ENCODE data around the gene TSPOAP1. TPM values are rescaled to one million over a fixed set of nuclear protein-coding genes. Genes with fewer than 3 reads are reported as not detected.

Gene TSPOAP1
- total RNA-seq, 1 donor from 2014 or later: 13.6 TPM

DNA sequence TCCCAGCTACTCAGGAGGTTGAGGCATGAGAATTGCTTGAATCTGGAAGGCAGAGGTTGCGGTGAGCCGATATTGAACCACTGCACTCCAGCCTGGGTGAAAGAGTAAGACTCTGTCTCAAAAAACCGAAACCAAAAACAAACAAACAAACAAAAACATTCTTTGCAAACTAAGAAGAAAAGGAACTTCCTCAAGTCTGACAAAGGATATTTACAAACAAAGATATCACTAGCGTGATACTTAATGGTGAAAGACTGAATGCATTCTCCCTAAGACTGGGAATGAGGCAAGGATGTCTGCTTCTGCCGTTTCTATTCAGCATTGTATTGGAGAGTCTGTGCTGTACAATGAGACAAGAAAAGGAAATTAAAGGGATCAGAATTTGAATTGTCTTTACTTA is 37.3 kb downstream of the TSPOAP1 start:
- DNase-seq (peak; percentile 10), ATAC-seq (ENCODE audit: poor library complexity) (no peak)
- intact Hi-C loops (cut with DNase I): no loop called here

DNA sequence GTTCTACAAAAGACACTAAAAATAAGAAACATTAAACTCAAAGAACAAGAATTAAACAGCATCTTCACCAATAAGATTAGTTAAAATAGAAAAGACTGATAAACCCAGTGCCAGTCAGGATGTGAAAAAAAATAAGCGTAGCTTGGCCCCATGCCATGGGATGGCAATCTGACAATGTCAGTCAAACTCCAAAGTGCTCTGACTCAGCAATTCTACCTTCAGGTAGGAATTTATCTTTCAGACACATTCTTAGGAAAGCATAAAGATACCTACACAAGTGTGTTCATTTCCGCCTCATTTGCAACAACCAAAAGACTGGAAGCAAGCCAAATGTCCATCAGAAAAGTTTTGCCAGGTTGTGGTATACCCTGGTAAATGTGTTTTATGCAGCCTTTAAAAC is 38.7 kb downstream of the TSPOAP1 start:
- intact Hi-C loops (cut with DNase I): no loop called here
- ATAC-seq (ENCODE audit: poor library complexity) (no peak), DNase-seq (no peak)

DNA sequence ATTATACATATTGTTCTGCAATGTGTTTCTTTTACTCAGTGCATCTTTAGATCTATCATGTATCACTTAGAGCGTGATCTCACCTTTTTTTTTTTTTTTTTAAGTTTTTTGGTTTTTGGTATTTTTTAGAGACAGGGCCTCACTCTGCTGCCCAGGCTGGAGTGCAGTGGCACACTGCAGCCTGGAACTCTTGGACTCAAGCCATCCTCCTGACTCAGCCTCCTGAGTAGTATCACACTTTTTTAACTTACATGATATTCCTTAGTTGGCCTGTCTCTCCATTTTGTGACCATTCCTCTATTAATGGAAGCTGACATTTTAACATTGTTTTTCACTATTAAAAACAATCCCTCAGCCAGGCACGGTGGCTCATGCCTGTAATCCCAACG is 43.2 kb downstream of the TSPOAP1 start:
- ATAC-seq (ENCODE audit: poor library complexity) (no peak), DNase-seq (no peak)
- intact Hi-C loops (cut with DNase I): no loop called here

DNA sequence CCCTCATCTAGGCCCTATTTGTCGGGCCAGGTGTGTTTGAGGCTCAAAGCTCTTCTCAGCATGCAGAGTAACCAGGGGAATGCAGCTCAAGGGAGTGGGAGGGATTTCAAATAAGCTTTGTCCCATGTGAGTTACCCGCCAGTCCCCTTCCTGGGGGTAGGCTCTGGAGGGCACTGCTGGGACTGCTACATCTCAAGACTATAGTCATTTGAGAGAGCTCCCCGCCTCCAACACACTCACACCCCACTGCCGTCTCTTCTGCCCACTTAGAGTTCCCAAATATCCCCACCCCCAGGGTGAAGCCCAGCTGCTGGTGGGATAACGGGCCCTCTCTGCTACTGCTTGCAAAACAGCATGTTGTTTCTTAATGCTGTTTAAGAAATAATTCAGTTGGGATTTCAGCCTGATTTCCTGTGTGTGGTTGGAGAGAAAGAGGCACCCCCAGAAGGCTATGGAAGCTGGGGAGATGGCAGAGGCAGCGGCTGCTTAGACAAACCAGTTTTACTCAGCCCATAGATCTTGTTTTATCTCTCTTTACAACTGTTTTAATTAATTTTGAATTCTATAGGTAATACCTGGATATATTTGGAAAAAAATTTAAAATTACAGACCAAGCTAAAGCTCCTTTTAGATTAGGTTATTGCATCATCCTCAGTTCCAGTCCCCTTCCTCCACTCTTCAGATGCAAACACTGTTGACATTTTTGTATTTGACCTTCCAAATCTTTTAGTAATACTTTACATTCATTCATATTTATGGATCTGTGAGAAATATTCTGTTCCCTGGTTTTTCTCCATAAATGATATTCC is 43.8 kb downstream of the TSPOAP1 start:
- ATAC-seq (ENCODE audit: poor library complexity) (no peak), DNase-seq (no peak)
- intact Hi-C loops (cut with DNase I): no loop called here

DNA sequence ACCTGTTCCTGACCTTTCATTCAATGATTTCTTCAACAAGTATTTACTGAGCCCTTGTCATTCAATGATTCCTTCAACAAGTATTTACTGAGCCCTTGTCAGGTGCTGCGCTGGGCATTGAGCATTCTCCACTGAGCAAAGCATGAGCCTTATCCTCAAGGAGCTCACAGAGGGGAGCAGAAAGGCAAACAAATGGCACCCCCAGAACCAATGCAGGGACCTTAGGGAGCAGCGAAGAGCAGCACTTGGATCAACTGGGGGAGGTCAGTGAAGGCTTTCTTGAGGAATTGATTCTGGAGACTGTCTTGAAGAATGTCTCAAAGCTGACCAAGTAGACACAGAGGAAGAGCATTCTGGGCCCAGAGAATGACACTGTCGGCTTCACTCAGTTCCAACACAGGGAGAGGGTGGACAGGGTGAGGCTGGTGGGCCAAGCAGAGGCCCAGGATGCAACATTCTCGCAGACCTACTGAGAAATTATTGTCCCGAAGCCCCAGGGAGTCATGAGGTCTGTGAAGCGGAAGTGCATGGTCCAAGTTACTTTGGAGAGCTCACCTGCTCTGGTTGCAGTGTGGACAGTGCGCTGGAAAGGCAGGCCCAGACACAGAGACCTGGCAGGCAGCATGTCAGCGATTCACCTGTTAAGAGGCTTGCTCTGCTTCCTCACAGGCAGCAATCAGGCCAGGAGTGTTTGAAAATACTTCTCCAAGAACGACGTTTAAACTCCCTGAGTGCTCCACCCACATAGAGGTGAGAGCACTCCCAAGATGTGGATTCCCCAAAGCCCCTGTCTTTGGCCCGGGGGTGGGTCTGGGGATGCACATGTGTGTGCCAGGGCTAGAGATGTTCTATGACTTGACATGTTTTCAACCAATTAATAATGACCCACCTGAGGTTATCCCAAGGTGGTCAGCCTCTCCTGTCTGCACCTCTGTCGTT is 44.7 kb downstream of the TSPOAP1 start:
- intact Hi-C loops (cut with DNase I): no loop called here
- DNase-seq (peak; percentile 20), ATAC-seq (ENCODE audit: poor library complexity) (no peak)

DNA sequence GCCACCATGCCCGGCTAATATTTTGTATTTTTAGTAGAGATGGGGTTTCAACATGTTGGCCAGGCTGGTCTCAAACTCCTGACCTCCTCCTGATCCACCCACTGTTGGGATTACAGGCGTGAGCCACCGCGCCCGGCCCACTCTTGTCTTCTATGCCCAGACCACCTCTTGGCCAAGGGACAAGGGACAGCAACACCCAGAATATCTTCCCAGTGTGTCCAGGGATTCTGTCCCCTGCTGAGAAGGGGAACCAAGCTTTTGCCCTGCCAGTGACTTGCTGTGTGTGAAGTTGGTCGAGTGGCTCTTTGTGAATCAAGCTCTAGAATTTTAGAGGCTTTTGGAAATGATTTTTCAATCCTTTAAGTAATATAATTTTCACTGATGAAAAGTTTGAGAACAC is 46.2 kb downstream of the TSPOAP1 start:
- intact Hi-C loops (cut with DNase I): no loop called here
- DNase-seq: no peak
- ATAC-seq (ENCODE audit: poor library complexity): no peak

DNA sequence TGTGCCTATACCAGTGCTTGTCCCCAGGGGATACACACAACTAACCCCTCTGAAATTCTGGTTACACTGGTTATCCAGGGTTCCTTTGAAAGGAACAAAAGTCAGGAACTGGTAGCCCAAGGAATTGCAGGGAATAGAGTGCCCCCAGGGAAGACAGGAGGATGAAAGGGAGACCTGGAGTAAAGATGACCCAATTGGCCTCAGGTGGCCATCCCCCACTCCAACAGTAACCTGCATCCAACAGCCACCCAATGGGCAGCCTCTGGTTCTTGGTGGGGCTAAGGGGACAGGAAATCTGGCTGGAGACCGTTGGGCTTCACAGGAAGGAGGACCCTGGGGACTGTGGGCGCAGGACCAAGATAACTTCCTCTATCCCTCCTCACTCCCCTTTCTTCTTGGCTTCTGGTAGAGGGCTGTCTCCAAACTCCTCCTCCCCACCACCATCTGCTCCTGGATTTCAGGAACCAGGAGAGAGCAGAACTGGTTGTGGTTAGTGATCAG is 47.0 kb downstream of the TSPOAP1 start:
- ATAC-seq (ENCODE audit: poor library complexity): no peak
- intact Hi-C loops (cut with DNase I): no loop called here

DNA sequence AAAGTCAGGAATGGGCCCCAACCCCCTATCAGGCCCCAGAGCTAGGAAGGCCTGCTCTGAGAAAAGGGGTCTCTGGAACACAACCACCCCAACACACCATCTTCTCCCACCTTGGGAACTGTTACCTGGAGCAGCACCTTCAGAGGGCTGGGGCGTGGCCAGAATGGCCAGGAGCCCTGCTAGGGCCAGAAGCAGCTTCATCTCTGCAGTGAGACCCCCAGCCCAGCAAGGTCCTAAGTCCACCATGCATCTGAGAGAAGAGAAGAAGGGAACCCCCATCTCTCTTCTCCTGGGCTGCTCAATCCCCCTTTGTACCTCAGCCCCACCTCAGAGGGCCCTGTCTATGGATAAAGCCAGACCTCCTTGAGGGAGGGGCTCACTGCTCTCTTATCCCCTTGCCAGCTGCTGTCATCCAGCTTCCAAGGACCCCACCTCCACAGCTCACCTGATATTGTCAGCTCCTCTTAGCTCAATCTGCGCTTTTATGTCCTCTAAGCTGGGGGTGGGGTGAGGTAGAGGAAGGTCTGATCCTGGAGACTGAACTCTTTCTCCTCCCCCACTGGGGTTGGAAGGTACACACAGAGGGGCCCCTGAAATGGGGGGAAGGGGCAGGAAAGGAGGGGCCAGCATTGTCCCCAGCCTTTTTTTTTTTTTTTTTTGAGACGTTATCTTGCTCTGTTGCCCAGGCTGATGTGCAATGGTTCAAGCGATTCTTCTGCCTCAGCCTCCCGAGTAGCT is 47.9 kb downstream of the TSPOAP1 start, which contains the start of gene MPO:
Gene MPO (minus strand): TSS at position 456 of the 738 bp plus-strand sequence. CDS start 177 bp downstream, at position 279.
- peak; percentile 17 for DNase-seq
- intact Hi-C loops (cut with DNase I): no loop called here
- no peak for ATAC-seq (ENCODE audit: poor library complexity)

More for the DNA sequence above, 47.0 kb downstream of the TSPOAP1 start:
- no peak for DNase-seq

DNA sequence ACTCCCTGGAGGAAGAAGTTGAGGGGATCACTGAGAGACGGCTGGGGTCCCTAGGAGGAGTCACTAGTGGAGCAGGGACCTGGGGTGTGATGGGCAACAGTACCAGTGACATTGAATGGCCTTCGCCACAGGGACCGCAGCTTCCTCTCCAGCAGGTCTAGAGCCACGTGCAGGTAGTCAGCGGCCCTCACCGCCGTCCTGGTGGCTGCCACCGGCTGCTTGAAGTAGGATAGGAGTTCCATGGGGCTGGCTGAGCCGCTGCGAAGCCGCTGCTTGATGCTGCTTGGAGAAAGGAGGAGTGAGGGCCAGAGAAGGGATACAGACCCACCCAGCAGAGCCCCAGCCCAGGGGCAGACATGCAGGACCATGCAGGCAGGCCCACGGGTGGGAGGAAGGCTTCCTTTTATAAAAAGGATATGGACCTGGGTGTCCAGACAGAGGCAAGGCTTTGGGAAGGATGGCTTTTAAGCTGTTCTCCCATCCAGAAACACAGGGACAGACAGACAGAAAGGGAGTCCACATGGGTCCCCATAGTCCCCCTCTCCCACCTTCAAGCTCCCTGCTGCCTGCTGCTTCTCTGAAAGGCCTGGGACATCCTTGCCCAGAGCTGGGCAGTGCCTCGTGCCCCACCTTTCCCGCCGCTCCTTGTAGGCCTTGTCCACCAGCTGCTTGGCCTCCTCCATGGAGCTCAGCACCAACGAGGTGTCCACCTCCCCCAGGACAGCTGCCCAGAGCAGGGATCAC is 48.7 kb downstream of the TSPOAP1 start:
- intact Hi-C loops (cut with DNase I): no loop called here
- DNase-seq: peak; percentile 52
- ATAC-seq (ENCODE audit: poor library complexity): no peak

DNA sequence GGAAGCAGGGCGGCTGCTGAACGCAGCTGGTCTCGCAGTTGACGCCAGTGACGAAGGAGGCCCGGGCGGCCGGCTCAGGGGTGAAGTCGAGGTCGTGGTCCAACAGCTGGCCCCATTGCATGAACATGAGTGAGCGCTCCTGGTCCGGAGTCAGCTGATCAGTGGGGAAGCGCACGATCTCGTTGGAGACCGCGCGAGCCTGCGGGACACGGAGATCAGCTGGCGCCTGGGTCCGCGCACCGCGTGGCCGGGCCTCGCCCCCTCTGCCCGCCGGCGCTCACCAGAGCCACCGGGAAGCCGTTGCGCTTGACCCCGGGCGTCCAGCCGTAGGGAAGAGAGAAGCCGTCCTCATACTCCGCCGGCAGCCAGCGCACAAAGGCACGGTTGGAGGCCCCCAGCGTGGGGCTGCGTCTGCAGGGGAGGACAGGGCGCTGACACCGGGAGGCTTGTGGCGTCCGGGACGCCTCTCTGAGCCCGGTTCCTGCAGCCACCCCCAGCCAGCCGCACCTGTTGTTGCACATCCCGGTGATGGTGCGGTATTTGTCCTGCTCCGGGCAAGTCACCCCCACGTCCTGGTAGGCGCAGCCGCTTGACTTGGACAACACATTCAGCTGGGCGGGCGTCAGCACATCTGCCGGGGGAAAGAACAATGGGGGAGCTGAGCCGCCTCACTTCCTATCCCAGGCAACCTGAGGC is 49.4 kb downstream of the TSPOAP1 start:
- intact Hi-C loops (cut with DNase I): no loop called here
- DNase-seq: peak; percentile 78
- peak; percentile 83 for ATAC-seq (ENCODE audit: poor library complexity)

DNA sequence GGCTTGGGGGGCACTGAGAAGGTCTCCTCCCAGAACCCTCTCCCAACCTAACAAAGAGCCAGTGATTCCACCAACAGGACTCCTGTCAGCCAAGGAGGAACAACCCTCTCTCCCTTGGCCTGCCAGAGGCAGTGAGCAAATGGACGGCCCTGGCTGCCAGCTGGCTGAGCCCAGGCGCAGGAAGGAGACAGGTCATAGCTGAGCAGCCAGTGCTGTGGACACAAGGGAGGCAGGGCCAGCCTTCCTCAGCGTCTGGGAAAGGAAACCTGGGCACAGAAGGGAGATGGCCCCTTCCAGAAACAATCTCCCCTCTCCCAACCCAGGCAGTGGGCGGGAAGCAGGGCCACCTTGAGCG is 50.0 kb downstream of the TSPOAP1 start:
- intact Hi-C loops (cut with DNase I): no loop called here
- DNase-seq (peak; percentile 75), ATAC-seq (ENCODE audit: poor library complexity) (peak; percentile 84)

DNA sequence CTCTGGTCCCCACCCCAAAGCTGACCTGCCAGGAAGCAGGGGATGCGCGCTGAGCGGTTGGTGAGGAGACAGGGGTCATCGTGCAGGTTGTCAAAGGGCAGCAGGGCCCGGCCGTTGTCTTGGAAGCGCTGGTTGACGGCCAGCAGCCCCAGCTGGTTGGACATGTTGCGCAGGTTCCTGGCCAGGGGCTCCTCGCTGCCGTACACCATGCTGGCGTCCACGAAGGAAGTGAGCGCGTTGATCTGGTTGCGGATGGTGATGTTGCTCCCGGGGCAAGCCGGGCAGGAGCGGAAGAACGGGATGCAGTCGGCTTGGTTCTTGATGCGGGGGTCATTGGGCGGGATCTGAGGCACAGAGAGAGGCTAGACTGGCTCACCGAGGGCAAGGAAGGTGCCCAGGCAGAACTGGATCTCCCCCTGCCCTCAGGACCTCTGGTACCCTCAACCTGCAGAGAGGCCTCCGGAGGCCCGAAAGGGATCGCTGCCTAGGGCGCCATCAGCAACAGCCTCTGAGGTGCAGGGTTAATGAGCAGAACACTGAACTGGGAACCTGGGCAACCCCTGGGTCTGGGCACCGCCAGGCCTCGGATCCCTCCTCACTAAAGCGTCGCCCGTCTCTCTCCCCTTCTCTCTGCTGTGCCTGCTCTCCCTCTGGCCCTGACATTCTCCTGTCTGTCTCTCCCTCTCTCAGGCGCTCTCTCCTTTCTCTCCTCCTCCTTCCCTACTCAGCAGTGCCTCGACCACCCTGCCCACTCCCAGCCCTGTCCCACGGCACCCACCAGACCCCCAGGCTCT is 50.6 kb downstream of the TSPOAP1 start:
- DNase-seq (peak; percentile 48), ATAC-seq (ENCODE audit: poor library complexity) (no peak)
- intact Hi-C loops (cut with DNase I): no loop called here

DNA sequence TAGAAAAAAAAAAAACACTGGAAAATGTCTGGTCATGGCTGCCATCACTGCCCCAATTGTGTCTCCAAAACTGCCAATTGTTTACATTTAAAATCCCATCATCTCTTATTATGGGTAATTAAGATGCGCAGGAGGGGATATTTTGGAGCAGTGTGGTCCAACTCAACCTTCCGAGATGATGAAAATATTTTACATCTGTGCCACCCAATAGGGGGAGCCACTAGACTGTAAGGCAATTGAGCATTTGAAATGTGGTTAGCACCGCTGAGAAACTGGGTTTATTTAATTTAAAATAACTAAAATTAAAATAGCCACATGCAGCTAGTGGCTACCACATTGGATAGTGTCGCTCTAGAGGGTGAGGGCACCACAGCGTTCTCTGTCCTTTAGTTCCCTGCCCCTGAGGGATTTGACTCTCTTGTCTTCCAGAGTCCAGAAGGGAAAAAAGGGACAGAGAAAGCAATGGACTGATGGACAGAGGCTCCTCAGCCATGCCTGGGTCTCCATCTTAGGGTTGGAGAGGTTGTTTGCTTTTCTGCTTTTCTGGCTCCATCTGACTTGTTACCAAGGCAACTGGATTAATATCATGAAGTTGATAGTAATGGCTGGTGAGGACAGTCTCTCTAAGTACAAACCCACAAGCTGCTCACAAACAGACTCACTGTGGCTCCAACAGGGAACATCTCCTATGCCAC is 51.3 kb downstream of the TSPOAP1 start:
- ATAC-seq (ENCODE audit: poor library complexity): no peak
- no peak for DNase-seq
- intact Hi-C loops (cut with DNase I): no loop called here

DNA sequence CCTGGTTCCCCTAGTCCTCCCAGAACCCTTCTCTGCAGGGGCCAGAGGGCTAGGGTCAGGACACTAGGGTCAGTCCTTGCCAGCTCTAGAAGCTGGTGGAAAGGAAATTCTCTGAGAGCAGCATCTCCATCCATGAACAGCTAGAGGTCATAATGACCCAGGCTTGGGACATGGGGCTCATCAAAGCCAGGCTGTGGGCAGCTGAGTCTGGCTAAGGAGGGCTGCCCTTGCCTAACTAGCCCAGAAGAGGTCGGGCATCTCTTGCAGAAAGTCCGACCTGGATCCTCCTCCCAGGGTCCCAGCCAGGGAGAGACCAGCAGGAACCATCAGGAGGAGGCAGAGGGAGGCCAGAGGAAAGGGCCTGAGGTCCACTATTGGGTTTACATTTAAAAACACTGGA is 52.2 kb downstream of the TSPOAP1 start:
- ATAC-seq (ENCODE audit: poor library complexity) (no peak), DNase-seq (no peak)
- intact Hi-C loops (cut with DNase I): no loop called here

DNA sequence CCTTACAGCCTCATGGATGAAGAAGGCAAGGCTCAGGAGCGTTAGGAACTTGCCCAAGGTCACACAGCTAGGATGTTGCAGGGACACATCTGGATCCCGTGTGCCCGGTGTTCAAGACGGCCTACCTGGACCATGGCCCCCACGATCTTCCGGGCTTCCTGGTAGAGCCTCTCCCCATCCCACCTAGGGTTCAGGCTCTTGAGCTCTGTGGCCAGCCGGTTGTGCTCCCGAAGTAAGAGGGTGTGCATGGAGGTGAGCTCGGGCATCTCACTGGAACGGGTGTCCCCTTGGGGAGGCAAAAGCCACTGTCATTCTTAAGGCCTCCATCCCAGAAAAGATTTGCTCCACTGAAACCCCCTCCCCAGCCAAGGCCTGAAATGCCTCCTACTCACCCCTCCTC is 53.2 kb downstream of the TSPOAP1 start:
- DNase-seq: no peak
- intact Hi-C loops (cut with DNase I): no loop called here

DNA sequence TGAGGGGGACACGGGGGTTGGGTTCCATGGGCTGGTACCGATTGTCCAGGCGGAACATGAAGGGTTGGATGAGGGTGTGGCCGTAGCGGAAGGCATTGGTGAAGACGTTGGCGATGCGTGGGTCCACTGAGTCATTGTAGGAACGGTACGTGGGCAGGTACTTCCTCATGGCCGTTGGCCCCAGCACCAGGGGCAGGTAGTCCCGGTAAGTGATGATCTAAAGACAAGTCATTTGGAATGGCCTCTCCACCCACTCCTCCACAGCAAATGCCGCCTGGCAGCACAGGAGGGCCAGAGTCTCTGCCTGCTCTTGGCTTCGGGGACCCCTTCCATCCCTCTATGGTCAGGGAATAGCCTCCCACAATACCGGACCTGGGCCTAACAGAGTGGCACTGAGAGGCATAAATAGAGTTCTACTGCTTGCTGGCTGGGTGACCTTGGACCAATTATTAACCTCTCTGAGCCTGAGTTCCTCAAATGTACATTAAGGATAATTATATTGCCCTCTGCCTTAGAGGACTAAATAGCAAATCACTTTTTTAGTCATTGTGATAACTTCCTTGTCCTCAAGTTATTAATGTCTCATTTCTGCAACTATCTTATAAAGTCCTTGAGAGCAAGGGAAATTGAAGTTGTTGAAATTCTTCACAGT is 55.0 kb downstream of the TSPOAP1 start:
- ATAC-seq (ENCODE audit: poor library complexity) (no peak), DNase-seq (no peak)
- intact Hi-C loops (cut with DNase I): no loop called here

More for the DNA sequence above, 53.2 kb downstream of the TSPOAP1 start:
- ATAC-seq (ENCODE audit: poor library complexity): no peak

Measured in Right ventricle myocardium superior (tissue), 1 donor.